ENCODE measurements around the gene AIFM2.
"Not testable (repeated sequence)": the region's sequence is repeated elsewhere in the genome, so short reads cannot be mapped to it uniquely, and the experiment has no call there.

Gene AIFM2

GRCh38 chr10:70145666-70146488 is 13.3 kb upstream of the AIFM2 start:
- peak; percentile 68 for DNase-seq

GRCh38 chr10:70145166-70145665 is 12.6 kb upstream of the AIFM2 start:
- DNase-seq: no peak

GRCh38 chr10:70144372-70145110 is 11.9 kb upstream of the AIFM2 start:
- DNase-seq: no peak

DNA sequence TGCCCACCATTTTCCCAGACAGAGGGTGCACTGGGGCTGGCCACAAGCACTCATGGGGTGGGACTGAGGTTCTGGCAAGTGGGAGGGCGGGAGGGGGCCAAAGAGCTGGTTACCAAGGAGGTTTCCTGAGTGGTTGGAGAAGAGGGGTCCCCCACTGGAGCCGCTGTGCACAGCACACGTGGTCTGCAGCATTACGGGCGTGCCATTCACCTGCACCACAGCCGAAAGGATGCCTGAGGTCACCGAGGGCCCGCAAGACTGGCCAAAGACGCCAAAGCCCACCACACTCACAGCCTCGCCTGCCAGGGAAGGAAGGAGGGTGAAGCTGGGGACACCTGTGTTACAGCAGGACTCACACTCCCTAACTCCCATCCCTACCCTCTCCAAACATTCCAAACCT is 9.9 kb upstream of the AIFM2 start:
- DNase-seq: no peak

DNA sequence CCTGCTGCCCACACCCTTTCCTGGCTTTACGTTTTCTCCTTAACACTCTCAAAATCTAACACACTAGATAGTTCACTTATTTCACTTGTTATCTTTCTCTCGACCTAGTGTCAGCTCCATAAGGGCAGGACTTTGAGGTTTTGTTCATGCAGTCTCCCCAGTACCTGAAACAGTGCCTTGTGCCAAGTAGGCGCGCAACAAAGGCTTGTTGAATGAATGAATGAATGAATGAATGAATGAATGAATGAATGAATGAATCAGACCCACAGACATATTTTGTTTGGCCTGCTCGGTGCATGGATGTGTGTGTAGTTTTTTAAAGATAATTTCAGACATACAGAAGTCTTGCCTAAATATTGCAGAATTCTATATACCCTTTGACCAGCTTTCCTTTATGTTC is 7.7 kb upstream of the AIFM2 start:
- no peak for DNase-seq

DNA sequence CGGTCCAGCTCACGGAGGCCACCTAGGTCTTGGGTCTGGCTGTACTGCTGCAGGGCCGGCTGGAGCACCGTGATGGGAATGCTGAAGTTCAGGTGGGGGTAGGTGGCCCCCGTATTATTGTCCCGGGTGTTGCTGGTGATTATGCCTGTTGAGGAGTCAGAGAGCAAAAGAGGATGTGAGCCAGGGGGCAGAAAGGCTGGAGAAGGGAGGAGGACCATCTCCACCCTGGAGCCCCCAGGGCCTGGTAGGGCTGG is 7.3 kb upstream of the AIFM2 start:
- no peak for DNase-seq

- no peak for DNase-seq
Observed at GRCh38 chr10:70139151-70139996, 6.7 kb upstream of the AIFM2 start.

GRCh38 chr10:70137927-70138883 is 5.6 kb upstream of the AIFM2 start:
- DNase-seq: no peak

GRCh38 chr10:70137135-70137534 is 4.5 kb upstream of the AIFM2 start:
- DNase-seq: no peak

GRCh38 chr10:70135684-70136083 is 3.1 kb upstream of the AIFM2 start:
- no peak for DNase-seq

DNA sequence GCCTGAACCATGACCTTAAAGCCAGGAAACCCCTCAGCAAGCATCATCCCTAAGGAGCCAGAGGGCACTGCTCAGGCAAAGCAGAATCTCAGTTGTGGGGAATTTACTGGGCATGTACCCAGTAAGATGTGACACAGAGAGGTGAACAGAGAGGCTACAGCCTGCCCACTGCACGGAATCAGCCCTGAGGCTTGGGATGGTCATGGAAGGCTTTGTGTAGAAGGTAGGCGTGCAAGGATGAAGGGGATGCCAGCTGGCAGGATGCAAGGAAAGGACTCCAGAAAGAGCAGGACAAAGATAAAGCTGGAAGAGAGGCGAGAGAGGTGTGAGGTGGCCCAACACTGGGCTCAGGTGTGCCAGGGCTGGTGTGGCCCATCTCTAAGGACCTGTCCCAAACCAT is 2.4 kb upstream of the AIFM2 start:
- no peak for DNase-seq

- no peak for DNase-seq
Observed at GRCh38 chr10:70131560-70131937, 1.1 kb downstream of the AIFM2 start.

GRCh38 chr10:70130878-70131559 is 1.6 kb downstream of the AIFM2 start:
- DNase-seq: no peak

- DNase-seq: no peak
Observed at GRCh38 chr10:70126700-70127395, 5.8 kb downstream of the AIFM2 start.

GRCh38 chr10:70125918-70126552 is 6.6 kb downstream of the AIFM2 start:
- DNase-seq: peak; percentile 88

- no peak for DNase-seq
Observed at GRCh38 chr10:70124918-70125317, 7.7 kb downstream of the AIFM2 start.

DNA sequence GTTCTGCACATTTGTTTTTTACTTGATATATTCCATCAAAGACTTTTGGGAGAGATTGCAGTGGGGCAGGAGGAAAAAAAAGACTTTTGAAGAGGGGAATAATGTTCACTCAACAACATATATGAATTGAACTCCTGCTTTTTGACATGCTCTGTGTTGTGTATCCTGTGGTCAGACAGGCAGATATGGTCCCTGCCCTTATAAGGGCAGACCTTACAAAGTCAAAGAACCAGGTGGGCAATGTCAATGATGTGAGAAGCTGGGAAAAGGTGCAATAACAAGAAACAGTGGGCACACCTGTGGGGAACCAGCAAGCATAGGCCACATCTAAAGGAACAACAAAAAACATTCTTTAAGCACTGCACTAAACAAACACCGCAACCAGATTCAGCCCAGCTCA is 8.2 kb downstream of the AIFM2 start:
- no peak for DNase-seq

- DNase-seq: no peak
Observed at GRCh38 chr10:70123817-70124216, 8.8 kb downstream of the AIFM2 start.

- DNase-seq: not testable (repeated sequence)
Observed at GRCh38 chr10:70123166-70123565, 9.5 kb downstream of the AIFM2 start.

DNA sequence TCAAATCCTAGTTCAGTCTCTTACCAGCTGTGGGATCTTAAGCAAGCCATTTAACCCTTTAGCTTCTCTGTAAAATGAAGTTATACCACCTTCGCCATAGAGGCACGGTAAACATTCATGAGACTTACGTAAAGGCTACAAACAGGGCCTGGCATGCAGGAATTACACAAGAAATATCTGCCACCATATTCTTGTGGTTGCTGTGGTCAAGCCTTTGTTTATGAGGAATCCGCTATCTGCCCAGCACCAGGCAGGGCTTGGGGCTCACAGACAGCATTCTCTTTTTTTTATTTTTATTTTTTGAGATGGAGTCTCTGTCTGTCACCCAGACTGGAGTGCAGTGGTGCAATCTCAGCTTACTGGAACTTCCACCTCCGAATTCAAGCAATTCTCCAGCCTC is 9.9 kb downstream of the AIFM2 start:
- DNase-seq: peak; percentile 90
